Fibroblast of pulmonary artery (primary cell): ENCODE results near the gene USP16.

Experiments used
- DNase-seq: peaks from one replicate; pipeline ENCODE4 v3.0.0-alpha.2; 2010; ENCODE audit warnings: low read depth
- H3K4me3 ChIP-seq: replicated peaks from 2 replicates; pipeline ENCODE4 v1.5.1; 2011; ENCODE audit warnings: low read depth, mild to moderate bottlenecking, control low read depth, low read length, moderate library complexity
- CTCF ChIP-seq: IDR thresholded peaks from 2 replicates; pipeline ENCODE4 v1.5.1; 2011; ENCODE audit warnings: mild to moderate bottlenecking, control low read depth, low read length, inconsistent platforms; ENCODE audit errors: missing control alignments

The USP16 gene

GRCh38 chr21:29096218-29097015, 71.9 kb downstream of the USP16 start:
- no peak for DNase-seq
- H3K4me3 ChIP-seq: no peak overlapping the region
- TF ChIP-seq CTCF: no peak

GRCh38 chr21:29098156-29098555, 73.7 kb downstream of the USP16 start:
- no peak for TF ChIP-seq CTCF
- H3K4me3 ChIP-seq: no peak overlapping the region
- DNase-seq: no peak

- H3K4me3 ChIP-seq: no peak overlapping the region
- no peak for DNase-seq
- no peak for TF ChIP-seq CTCF
These were observed 78.4 kb downstream of the USP16 start for GRCh38 chr21:29102791-29103257.
